ENCODE measurements around the gene DPH3.

DNA sequence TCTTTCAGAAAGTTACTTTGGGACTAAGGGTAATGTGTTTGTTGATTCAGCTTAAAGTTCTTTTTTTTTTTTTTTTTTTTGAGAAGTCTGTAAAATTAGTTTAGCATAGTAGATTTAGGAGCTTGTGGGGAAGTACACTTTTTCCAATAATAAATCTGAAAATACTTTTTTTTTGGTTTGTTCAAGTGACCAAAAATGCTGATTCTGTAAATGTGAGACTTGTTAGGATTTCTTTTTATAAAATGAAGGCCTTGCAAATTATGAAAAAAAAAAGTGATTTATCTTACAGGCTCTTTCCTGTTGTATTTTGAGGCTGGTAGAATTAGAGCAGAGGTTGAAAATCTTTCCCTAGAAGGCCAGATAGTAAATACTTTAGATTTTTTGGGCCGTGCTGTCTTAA, 7.8 kb upstream of the DPH3 start:
- TF ChIP-seq CTCF (IDR thresholded peaks at IDR 0.05; ENCODE audit: poor library complexity) (no peak), EZH2 (IDR thresholded peaks at IDR 0.05; ENCODE audit: borderline replicate concordance) (no peak)
